GM23338 (cell line): Measurements from ENCODE around the gene USP16. TPM values are rescaled to one million over a fixed set of nuclear protein-coding genes. Genes with fewer than 3 reads are reported as not detected.

ENCODE experiments used
- ATAC-seq: fragments of 200-7000 bp; cut with Tn5 transposase; 3 replicates; pipeline ENCODE4 v1.9.1; 2020
- DNase-seq: peaks from one replicate; pipeline ENCODE4 v3.0.0-alpha.2; 2015; ENCODE audit warnings: low spot score
- H2AFZ ChIP-seq: fragments of 200-600 bp; sonication (generic); 2 replicates; pipeline ENCODE4 v1.8.0; 2016; ENCODE audit warnings: antibody characterized with exemption, mild to moderate bottlenecking, moderate library complexity
- H3F3A ChIP-seq: fragments of 200-600 bp; sonication (generic); replicated peaks from 2 replicates; pipeline ENCODE4 v1.8.0; 2017; ENCODE audit warnings: antibody characterized with exemption, mixed run types, low read depth
- H3K27ac ChIP-seq: fragments of 200-600 bp; sonication (generic); 2 replicates; pipeline ENCODE4 v1.6.1; 2016; ENCODE audit warnings: low read depth
- H3K27me3 ChIP-seq: fragments of 200-600 bp; sonication (generic); 2 replicates; pipeline ENCODE4 v1.8.0; 2016; ENCODE audit warnings: mild to moderate bottlenecking, mixed run types, moderate library complexity; ENCODE audit not compliant: insufficient read depth
- H3K36me3 ChIP-seq: fragments of 200-600 bp; sonication (generic); 2 replicates; pipeline ENCODE4 v1.8.0; 2016; ENCODE audit warnings: mild to moderate bottlenecking; ENCODE audit not compliant: insufficient read depth
- H3K4me1 ChIP-seq: fragments of 200-600 bp; sonication (generic); 2 replicates; pipeline ENCODE4 v1.8.0; 2016; ENCODE audit warnings: mild to moderate bottlenecking, moderate library complexity; ENCODE audit not compliant: insufficient read depth
- H3K4me2 ChIP-seq: fragments of 200-600 bp; sonication (generic); 2 replicates; pipeline ENCODE4 v1.7.1; 2017; ENCODE audit warnings: mixed run types
- H3K4me3 ChIP-seq: fragments of 200-600 bp; sonication (generic); 2 replicates; pipeline ENCODE4 v1.6.1; 2016; ENCODE audit warnings: mixed run types
- H3K79me2 ChIP-seq: fragments of 200-600 bp; sonication (generic); replicated peaks from 2 replicates; pipeline ENCODE4 v1.8.0; 2017; ENCODE audit warnings: mild to moderate bottlenecking; ENCODE audit not compliant: insufficient read depth
- H3K9me2 ChIP-seq: fragments of 200-600 bp; sonication (generic); 2 replicates; pipeline ENCODE4 v1.8.0; 2017; ENCODE audit not compliant: insufficient read depth
- H4K20me1 ChIP-seq: fragments of 200-600 bp; sonication (generic); replicated peaks from 2 replicates; pipeline ENCODE4 v1.8.0; 2017; ENCODE audit warnings: mild to moderate bottlenecking; ENCODE audit not compliant: insufficient read depth
- H3K27ac Mint-ChIP-seq: 2 replicates; pipeline ENCODE4 v1.8.0; 2020; ENCODE audit warnings: inconsistent platforms, mild to moderate bottlenecking, moderate library complexity, mixed read lengths
- H3K27me3 Mint-ChIP-seq: 3 replicates; pipeline ENCODE4 v1.8.0; 2022; ENCODE audit warnings: low read depth, mild to moderate bottlenecking, moderate library complexity, mixed read lengths, inconsistent platforms; ENCODE audit not compliant: insufficient read depth, poor library complexity
- H3K36me3 Mint-ChIP-seq: 3 replicates; pipeline ENCODE4 v1.8.0; 2021; ENCODE audit warnings: low read depth, mild to moderate bottlenecking, inconsistent platforms, moderate library complexity, mixed read lengths
- H3K4me1 Mint-ChIP-seq: 3 replicates; pipeline ENCODE4 v1.8.0; 2020; ENCODE audit warnings: mild to moderate bottlenecking, inconsistent platforms, mixed read lengths
- H3K4me3 Mint-ChIP-seq: 3 replicates; pipeline ENCODE4 v1.8.0; 2021; ENCODE audit warnings: moderate library complexity, mild to moderate bottlenecking, inconsistent platforms, mixed read lengths
- H3K9me3 Mint-ChIP-seq: 3 replicates; pipeline ENCODE4 v1.8.0; 2020; ENCODE audit warnings: moderate library complexity, mild to moderate bottlenecking, inconsistent platforms, mixed read lengths
- EZH2 ChIP-seq: fragments of 200-600 bp; sonication (generic); IDR thresholded peaks from one replicate; pipeline ENCODE4 v1.8.0; 2017; ENCODE audit warnings: antibody characterized with exemption, mild to moderate bottlenecking, low read depth; ENCODE audit not compliant: unreplicated experiment
- EZH2phosphoT487 ChIP-seq: fragments of 200-600 bp; sonication (generic); IDR thresholded peaks from one replicate; pipeline ENCODE4 v1.8.1; 2018; ENCODE audit warnings: antibody characterized with exemption; ENCODE audit not compliant: unreplicated experiment
- JUNB ChIP-seq: IDR thresholded peaks from one replicate; pipeline ENCODE4 v1.6.1; 2016; ENCODE audit warnings: antibody characterized with exemption; ENCODE audit not compliant: unreplicated experiment
- NANOG ChIP-seq: IDR thresholded peaks from 2 replicates; pipeline ENCODE4 v1.6.1; 2016; ENCODE audit warnings: antibody characterized with exemption, borderline replicate concordance
- POLR2AphosphoS5 ChIP-seq: IDR thresholded peaks from 2 replicates; pipeline ENCODE4 v1.6.1; 2016; ENCODE audit warnings: antibody characterized with exemption, low read depth
- STAT1 ChIP-seq: IDR thresholded peaks from one replicate; pipeline ENCODE4 v1.6.1; 2016; ENCODE audit warnings: antibody characterized with exemption; ENCODE audit not compliant: unreplicated experiment
- ZNF114 ChIP-seq: fragments of 250-450 bp; sonication (Bioruptor Pico); IDR thresholded peaks from 2 replicates; pipeline ENCODE4 v1.5.0; 2020; ENCODE audit warnings: mild to moderate bottlenecking, moderate library complexity
- ZNF331 ChIP-seq: fragments of 250-450 bp; sonication (Bioruptor Pico); IDR thresholded peaks from 2 replicates; pipeline ENCODE4 v1.5.0; 2020; ENCODE audit warnings: low read depth, mild to moderate bottlenecking, moderate library complexity
- polyA plus RNA-seq: library from polyadenylated mRNA; unstranded; fragments of >200 nt; fragmentation: Nextera tagmentation; extraction: Ambion mirVana; gene quantifications from 2 replicates; pipeline ENCODE4 v1.2.1, GENCODE V29; 2016
- total RNA-seq: library from RNA; depleted of rRNA; stranded (reverse); fragments of >200 nt; shearing (Covaris generic); gene quantifications from 2 replicates; pipeline ENCODE4 v1.2.3, GENCODE V29; 2014
- TF ChIP-seq, protein P1 (sequence below), 2 experiments: fragments of 200-600 bp in 1 of 2; sonication (generic) in 1 of 2; conservative IDR thresholded peaks; 2 replicates each; pipeline versions ENCODE4 v1.5.1 to v1.6.1; 2016 to 2017; ENCODE audit warnings: antibody characterized with exemption in 2 of 2, low read depth in 2 of 2, mild to moderate bottlenecking in 2 of 2, moderate library complexity in 1 of 2
- TF ChIP-seq, protein P2 (sequence below): fragments of 250-450 bp; sonication (Bioruptor Pico); IDR thresholded peaks from 2 replicates; pipeline ENCODE4 v1.5.0; 2020; ENCODE audit warnings: mild to moderate bottlenecking, moderate library complexity
- TF ChIP-seq, protein P3 (sequence below): IDR thresholded peaks from 2 replicates; pipeline ENCODE4 v1.6.1; 2016; ENCODE audit warnings: antibody characterized with exemption

The USP16 gene
- total and polyA plus RNA-seq, 2 experiments from 2014 or later: 19.7 to 70.4 TPM

DNA sequence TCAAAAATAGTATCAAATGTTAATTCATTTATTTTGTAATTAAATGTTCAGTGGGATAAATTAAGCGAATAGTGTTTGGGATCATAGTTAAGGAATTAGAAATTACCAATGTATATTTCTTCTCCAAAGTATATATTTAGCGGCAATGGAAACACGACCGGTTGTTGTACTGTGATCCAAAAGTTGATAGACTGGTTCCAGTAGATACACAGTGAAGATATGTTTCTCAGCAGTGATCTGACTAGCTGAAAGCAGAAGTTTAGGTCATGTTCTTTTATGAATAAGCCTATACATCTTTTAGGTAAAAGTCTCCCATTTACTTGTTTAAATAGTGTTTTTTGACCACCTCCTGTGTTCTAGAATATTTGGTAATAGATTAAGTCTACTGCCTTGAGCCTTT, 8.8 kb downstream of the USP16 start:
- no peak overlapping the region for H3K27ac Mint-ChIP-seq
- no peaks in the 10 kb centered on the region for H3K27me3 Mint-ChIP-seq
- no peak overlapping the region for H3K4me3 Mint-ChIP-seq
- H3K9me3 Mint-ChIP-seq: no peaks in the 10 kb centered on the region
- Histone ChIP-seq H3K9me2 (no peaks in the 10 kb centered on the region), H4K20me1 (peaks cover 7% of the 10 kb centered on the region; the same call in 1 of the 2 replicates), H3K27me3 (no peaks in the 10 kb centered on the region), H3K79me2 (peaks cover 19% of the 10 kb centered on the region), H3K27ac (no peak overlapping the region), H3K36me3 (peaks cover 44% of the 10 kb centered on the region), H3K4me1 (no peaks in the 10 kb centered on the region), H3K4me2 (no peak overlapping the region), H3K4me3 (no peak overlapping the region), H2AFZ (no peak overlapping the region), H3F3A (no peaks in the 10 kb centered on the region)
- ATAC-seq (no peak), DNase-seq (no peak)
- no peaks in the 10 kb centered on the region for H3K4me1 Mint-ChIP-seq
- H3K36me3 Mint-ChIP-seq: peaks cover 57% of the 10 kb centered on the region
- TF ChIP-seq NANOG (no peak), ZNF114 (CRISPR knock-in tag) (no peak)
- TF ChIP-seq, protein P1, sequence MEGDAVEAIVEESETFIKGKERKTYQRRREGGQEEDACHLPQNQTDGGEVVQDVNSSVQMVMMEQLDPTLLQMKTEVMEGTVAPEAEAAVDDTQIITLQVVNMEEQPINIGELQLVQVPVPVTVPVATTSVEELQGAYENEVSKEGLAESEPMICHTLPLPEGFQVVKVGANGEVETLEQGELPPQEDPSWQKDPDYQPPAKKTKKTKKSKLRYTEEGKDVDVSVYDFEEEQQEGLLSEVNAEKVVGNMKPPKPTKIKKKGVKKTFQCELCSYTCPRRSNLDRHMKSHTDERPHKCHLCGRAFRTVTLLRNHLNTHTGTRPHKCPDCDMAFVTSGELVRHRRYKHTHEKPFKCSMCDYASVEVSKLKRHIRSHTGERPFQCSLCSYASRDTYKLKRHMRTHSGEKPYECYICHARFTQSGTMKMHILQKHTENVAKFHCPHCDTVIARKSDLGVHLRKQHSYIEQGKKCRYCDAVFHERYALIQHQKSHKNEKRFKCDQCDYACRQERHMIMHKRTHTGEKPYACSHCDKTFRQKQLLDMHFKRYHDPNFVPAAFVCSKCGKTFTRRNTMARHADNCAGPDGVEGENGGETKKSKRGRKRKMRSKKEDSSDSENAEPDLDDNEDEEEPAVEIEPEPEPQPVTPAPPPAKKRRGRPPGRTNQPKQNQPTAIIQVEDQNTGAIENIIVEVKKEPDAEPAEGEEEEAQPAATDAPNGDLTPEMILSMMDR (conservative IDR thresholded peaks at IDR 0.05; ENCODE audit: low read depth in 2 of 2): no peak

DNA sequence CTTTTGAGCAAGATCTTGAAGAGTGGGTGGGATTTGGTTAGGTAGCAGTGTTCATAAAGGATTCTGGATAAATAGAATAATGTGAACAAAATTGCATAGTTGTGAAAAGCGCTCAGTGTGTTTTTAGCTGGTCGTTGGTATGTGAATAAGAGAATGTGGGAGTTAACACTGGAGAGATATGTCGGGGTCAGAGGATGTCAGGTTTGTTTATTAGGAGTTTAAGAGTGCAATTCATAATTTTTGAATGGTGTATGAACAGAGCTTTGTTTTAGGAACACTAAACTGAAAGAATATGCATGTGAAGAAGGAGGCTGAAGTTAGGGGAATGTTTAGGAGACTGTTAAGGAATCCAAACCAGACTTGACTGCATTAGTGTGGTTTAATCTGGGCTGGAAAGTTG, 9.4 kb downstream of the USP16 start:
- no peaks in the 10 kb centered on the region for H3K27me3 ChIP-seq
- DNase-seq: no peak
- no peak overlapping the region; the same call in 1 of the 2 replicates for H3K27ac Mint-ChIP-seq
- no peak for TF ChIP-seq NANOG
- TF ChIP-seq, protein P2, sequence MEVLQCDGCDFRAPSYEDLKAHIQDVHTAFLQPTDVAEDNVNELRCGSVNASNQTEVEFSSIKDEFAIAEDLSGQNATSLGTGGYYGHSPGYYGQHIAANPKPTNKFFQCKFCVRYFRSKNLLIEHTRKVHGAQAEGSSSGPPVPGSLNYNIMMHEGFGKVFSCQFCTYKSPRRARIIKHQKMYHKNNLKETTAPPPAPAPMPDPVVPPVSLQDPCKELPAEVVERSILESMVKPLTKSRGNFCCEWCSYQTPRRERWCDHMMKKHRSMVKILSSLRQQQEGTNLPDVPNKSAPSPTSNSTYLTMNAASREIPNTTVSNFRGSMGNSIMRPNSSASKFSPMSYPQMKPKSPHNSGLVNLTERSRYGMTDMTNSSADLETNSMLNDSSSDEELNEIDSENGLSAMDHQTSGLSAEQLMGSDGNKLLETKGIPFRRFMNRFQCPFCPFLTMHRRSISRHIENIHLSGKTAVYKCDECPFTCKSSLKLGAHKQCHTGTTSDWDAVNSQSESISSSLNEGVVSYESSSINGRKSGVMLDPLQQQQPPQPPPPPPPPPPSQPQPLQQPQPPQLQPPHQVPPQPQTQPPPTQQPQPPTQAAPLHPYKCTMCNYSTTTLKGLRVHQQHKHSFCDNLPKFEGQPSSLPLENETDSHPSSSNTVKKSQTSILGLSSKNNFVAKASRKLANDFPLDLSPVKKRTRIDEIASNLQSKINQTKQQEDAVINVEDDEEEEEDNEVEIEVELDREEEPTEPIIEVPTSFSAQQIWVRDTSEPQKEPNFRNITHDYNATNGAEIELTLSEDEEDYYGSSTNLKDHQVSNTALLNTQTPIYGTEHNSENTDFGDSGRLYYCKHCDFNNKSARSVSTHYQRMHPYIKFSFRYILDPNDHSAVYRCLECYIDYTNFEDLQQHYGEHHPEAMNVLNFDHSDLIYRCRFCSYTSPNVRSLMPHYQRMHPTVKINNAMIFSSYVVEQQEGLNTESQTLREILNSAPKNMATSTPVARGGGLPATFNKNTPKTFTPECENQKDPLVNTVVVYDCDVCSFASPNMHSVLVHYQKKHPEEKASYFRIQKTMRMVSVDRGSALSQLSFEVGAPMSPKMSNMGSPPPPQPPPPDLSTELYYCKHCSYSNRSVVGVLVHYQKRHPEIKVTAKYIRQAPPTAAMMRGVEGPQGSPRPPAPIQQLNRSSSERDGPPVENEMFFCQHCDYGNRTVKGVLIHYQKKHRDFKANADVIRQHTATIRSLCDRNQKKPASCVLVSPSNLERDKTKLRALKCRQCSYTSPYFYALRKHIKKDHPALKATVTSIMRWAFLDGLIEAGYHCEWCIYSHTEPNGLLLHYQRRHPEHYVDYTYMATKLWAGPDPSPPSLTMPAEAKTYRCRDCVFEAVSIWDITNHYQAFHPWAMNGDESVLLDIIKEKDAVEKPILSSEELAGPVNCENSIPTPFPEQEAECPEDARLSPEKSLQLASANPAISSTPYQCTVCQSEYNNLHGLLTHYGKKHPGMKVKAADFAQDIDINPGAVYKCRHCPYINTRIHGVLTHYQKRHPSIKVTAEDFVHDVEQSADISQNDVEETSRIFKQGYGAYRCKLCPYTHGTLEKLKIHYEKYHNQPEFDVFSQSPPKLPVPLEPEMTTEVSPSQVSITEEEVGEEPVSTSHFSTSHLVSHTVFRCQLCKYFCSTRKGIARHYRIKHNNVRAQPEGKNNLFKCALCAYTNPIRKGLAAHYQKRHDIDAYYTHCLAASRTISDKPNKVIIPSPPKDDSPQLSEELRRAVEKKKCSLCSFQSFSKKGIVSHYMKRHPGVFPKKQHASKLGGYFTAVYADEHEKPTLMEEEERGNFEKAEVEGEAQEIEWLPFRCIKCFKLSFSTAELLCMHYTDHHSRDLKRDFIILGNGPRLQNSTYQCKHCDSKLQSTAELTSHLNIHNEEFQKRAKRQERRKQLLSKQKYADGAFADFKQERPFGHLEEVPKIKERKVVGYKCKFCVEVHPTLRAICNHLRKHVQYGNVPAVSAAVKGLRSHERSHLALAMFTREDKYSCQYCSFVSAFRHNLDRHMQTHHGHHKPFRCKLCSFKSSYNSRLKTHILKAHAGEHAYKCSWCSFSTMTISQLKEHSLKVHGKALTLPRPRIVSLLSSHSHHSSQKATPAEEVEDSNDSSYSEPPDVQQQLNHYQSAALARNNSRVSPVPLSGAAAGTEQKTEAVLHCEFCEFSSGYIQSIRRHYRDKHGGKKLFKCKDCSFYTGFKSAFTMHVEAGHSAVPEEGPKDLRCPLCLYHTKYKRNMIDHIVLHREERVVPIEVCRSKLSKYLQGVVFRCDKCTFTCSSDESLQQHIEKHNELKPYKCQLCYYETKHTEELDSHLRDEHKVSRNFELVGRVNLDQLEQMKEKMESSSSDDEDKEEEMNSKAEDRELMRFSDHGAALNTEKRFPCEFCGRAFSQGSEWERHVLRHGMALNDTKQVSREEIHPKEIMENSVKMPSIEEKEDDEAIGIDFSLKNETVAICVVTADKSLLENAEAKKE (CRISPR knock-in tag): no peak
- TF ChIP-seq, protein P1 (conservative IDR thresholded peaks at IDR 0.05; ENCODE audit: low read depth in 2 of 2): no peak
- TF ChIP-seq POLR2AphosphoS5: no peak
- TF ChIP-seq STAT1: no peak
- TF ChIP-seq EZH2: no peak
- no peak for TF ChIP-seq EZH2phosphoT487
- TF ChIP-seq JUNB: no peak
- no peak for TF ChIP-seq ZNF331 (CRISPR knock-in tag)
- TF ChIP-seq, protein P3, sequence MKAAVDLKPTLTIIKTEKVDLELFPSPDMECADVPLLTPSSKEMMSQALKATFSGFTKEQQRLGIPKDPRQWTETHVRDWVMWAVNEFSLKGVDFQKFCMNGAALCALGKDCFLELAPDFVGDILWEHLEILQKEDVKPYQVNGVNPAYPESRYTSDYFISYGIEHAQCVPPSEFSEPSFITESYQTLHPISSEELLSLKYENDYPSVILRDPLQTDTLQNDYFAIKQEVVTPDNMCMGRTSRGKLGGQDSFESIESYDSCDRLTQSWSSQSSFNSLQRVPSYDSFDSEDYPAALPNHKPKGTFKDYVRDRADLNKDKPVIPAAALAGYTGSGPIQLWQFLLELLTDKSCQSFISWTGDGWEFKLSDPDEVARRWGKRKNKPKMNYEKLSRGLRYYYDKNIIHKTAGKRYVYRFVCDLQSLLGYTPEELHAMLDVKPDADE: no peak
- TF ChIP-seq ZNF114 (CRISPR knock-in tag): no peak

More for the DNA sequence above, 9.4 kb downstream of the USP16 start:
- Histone ChIP-seq H3K79me2 (peaks cover 14% of the 10 kb centered on the region; the same call in 1 of the 2 replicates), H3F3A (no peaks in the 10 kb centered on the region), H3K4me2 (no peak overlapping the region), H3K4me1 (no peaks in the 10 kb centered on the region), H3K36me3 (peaks cover 48% of the 10 kb centered on the region), H3K4me3 (no peak overlapping the region), H4K20me1 (peaks cover 7% of the 10 kb centered on the region; the same call in 1 of the 2 replicates), H3K27ac (no peak overlapping the region), H3K9me2 (no peaks in the 10 kb centered on the region), H2AFZ (no peak overlapping the region)
- peaks cover 57% of the 10 kb centered on the region for H3K36me3 Mint-ChIP-seq
- no peaks in the 10 kb centered on the region for H3K27me3 Mint-ChIP-seq
- no peak overlapping the region for H3K4me3 Mint-ChIP-seq
- H3K4me1 Mint-ChIP-seq: no peaks in the 10 kb centered on the region
- H3K9me3 Mint-ChIP-seq: no peaks in the 10 kb centered on the region
- ATAC-seq: no peak
